Measurements from ENCODE around the gene CEP83.
"Not testable (repeated sequence)": the region's sequence is repeated elsewhere in the genome, so short reads cannot be mapped to it uniquely, and the experiment has no call there.

Gene CEP83, protein sequence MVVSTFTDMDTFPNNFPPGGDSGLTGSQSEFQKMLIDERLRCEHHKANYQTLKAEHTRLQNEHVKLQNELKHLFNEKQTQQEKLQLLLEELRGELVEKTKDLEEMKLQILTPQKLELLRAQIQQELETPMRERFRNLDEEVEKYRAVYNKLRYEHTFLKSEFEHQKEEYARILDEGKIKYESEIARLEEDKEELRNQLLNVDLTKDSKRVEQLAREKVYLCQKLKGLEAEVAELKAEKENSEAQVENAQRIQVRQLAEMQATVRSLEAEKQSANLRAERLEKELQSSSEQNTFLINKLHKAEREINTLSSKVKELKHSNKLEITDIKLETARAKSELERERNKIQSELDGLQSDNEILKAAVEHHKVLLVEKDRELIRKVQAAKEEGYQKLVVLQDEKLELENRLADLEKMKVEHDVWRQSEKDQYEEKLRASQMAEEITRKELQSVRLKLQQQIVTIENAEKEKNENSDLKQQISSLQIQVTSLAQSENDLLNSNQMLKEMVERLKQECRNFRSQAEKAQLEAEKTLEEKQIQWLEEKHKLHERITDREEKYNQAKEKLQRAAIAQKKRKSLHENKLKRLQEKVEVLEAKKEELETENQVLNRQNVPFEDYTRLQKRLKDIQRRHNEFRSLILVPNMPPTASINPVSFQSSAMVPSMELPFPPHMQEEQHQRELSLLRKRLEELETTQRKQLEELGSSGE

DNA sequence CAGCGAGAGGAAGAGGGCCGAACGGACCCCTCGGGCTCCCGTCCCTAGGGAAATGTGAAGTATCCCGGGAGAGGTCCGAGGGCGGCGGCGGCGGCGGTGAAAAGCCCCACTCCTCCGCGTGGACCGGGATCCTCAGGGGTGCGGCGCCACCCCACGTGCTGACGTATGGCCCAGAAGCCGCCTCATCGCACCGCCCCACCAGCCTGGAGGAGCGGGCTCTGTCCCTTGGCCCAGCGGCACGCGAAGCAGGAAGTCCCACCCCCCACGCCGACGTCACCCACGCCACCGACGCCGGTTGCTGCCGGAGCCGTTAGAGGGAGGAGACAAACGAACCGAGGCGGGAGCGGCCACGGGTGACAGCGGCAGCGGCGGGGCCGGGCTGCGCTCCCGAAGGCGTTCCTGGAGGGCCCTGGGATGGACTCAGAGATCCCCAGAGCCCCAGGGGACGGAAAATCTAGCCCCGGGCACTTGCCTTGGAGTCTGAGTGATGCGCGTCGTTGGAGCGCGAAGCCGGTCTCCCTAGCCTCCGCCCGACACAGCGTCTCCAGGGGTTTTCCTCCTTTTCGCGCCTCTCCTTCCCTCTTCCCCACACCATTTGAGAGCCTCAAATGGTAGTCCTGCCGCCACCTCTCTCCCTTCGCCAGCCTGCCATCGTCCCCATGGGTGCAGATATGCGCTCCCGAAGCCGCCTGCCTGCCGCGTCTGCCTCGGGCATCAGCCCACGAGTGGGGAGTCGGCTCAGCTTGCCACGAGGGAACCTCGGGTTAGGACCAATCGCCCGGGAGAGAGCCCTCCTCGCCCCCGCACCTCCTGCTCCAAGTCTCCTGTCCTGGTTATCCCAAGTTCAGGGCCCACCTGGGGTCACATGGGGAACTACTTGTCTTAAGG lies at the start of gene CEP83:
Gene CEP83, minus strand, starts transcription at position 140 of the 888 bp plus-strand sequence. CDS start 47,377 bp downstream, outside the sequence.
- peak; percentile 94 to 96 for DNase-seq (ENCODE audit: low read depth in 2 of 2)

DNA sequence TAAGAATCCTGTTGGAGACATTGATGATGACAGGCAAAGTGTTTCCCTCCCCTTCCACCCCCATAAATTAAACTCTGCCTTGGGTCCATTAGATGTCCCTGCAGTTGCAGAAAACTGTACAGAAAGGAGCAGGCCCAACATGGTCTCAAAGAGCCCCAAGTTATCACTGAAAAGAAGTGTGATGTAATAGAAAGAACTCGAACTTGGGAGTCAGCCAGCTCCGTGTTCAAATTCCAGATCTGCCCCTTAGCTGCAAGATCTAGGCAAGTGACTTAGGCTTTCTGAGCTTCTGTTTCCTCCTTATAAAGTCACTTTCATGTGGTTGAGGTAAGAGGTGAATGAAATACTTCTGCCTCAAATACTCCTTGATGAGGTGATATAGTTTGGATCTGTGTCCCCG lies 49.6 kb upstream of the CEP83 start:
- DNase-seq (ENCODE audit: low read depth in 2 of 2): no peak

- no peak for DNase-seq (ENCODE audit: low read depth in 2 of 2)
Observed at GRCh38 chr12:94507455-94507854, 47.8 kb upstream of the CEP83 start.

GRCh38 chr12:94504386-94504785 lies 44.7 kb upstream of the CEP83 start:
- no peak for DNase-seq (ENCODE audit: low read depth in 2 of 2)

GRCh38 chr12:94503619-94504018 lies 44.0 kb upstream of the CEP83 start:
- DNase-seq (ENCODE audit: low read depth in 2 of 2): no peak

DNA sequence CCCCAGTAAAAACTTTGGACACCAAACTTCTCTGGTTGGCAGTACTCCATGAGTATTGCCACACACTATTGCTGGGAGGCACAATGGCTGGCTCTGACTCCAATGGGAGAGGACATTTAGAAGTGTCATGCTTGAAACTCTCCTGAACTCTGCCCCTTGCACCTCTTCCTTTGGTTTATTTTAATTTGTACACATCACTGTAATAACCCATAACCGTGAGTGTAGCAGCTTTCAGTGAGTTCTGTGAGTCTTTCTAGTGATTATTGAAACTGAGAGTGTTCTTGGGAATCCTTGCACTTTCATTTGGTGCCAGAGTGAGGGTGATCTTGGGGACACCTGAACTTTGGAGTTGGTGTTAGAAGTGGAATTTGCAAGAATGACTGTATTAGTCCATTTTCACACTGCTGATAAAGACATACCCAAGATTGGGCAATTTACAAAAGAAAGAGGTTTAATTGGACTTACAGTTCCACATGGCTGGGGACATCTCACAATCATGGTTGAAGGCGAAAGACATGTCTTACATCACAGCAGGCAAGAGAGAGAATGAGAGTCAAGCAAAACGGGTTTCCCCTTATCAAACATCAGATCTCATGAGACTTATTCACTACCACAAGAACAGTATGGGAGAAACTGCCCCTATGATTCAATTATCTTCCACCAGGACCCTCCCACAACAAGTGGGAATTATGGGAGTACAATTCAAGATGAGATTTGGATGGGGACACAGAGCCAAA lies 41.3 kb upstream of the CEP83 start:
- DNase-seq (ENCODE audit: low read depth in 2 of 2): no peak

DNA sequence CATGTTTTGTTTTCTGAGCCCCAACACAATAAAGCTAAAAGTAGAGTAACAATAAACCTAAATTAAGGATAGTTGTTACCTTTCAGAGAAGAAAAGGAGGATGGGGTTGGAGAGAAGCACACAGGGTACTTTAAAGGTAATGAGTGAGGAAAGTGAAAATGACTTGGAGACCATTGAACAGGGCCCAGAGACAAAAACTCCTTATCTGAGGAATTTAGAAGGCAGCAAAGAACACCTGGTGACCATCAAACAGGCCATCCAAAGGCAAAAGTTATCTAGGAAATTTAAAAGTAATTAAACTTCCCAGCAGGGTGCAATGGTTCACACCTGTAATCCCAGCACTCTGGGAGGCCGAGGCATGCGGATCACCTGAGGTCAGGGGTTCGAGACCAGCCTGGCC lies 39.0 kb upstream of the CEP83 start:
- no peak for DNase-seq (ENCODE audit: low read depth in 2 of 2)

- no peak for DNase-seq (ENCODE audit: low read depth in 2 of 2)
Observed at GRCh38 chr12:94498073-94498472, 38.4 kb upstream of the CEP83 start.

- DNase-seq (ENCODE audit: low read depth in 2 of 2): no peak
Observed at GRCh38 chr12:94495445-94496115, 35.9 kb upstream of the CEP83 start.

DNA sequence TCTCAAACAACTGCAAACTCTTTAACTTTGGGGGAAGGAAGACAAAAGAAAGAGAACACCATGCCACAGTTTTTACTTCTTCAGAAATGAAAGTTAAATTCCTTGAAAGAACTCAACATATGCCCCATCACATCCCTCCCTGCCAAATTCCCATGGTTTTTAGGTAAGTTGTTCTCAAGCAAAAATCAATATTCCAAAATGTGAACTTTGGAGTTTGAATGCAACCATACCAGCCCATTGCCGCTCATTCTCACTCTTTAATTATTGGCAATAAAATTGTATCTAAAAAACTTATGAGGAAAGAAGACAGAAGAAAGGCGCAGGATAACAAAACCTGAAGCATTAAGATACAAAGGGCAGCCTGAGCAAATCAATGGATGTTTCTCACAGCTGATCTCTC lies 31.8 kb upstream of the CEP83 start:
- DNase-seq (ENCODE audit: low read depth in 2 of 2): no peak

DNA sequence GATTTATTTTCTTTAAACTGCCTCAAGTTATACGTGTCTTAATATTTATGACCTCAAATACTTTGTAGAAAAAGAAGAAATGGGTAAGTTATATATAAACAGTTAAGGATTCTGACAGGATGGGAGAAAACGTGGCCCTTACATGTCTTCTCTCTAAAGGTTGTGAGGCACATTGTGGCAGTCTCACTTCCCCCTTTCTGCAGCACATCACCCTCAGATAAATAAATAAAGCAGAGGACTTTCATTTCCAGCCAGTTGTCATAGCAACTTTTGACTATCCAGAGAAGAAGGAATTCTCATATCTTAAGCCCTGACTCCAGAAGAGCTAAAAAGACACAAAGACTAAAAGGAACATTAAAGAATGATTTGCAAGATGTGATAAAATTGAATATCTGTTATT lies 28.8 kb upstream of the CEP83 start:
- DNase-seq (ENCODE audit: low read depth in 2 of 2): no peak

DNA sequence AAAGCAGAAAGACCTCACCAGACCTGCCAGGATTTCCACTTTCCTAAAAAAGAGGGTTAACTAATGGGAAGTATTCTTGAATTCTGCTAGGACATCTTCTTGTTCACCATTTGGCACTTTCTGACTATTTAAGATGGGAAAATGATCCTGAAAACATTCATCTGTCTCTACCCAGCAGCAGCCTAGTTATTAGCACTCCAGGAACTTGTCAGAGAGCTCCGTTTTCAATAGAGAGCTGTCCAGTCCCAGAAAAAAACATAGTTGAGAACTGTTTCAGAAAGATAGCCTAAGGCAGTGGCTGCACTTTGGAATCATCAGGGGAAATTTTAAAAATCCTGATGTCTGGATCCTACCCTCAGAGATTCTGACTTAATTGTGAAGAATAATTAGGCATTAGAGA lies 22.1 kb upstream of the CEP83 start:
- DNase-seq (ENCODE audit: low read depth in 2 of 2): no peak

DNA sequence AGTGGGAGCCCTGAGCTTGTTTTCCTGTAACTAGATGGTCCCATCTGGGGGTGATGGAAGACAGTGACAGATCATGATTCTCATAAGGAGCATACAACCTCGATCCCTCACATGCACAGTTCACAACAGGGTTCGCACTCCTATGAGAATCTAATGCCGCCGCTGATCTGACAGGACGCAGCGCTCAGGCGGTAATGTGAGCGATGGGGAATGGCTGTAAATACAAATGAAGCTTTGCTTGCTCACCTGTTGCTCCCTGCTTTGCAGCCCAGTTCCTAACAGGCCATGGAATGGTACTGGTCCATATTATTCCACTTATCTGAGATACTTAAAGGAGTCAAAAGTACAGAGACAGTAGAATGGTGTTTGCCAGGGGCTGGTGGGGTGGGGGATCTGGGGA lies 9.9 kb upstream of the CEP83 start:
- no peak for DNase-seq (ENCODE audit: low read depth in 2 of 2)

- DNase-seq (ENCODE audit: low read depth in 2 of 2): no peak
Observed at GRCh38 chr12:94460616-94460959, 921 bp upstream of the CEP83 start.

- DNase-seq (ENCODE audit: low read depth in 2 of 2): no peak
Observed at GRCh38 chr12:94458877-94459727, 565 bp downstream of the CEP83 start.

- DNase-seq (ENCODE audit: low read depth in 2 of 2): no peak
Observed at GRCh38 chr12:94457311-94457710, 2.4 kb downstream of the CEP83 start.

DNA sequence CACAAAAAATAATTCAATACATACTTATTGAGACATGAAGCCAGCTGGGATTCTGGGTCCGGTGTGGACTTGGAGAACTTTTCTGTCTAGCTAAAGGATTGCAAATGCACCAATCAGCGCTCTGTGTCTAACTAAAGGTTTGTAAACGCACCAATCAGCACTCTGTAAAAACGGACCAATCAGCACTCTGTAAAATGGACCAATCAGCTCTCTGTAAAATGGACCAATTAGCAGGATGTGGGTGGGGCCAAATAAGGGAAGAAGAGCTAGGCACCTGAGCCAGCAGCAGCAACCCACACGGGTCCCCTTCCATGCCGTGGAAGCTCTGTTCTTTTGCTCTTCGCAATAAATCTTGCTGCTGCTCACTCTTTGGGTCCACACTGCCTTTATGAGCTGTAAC lies 5.3 kb downstream of the CEP83 start:
- DNase-seq (ENCODE audit: low read depth in 2 of 2): not testable (repeated sequence)

DNA sequence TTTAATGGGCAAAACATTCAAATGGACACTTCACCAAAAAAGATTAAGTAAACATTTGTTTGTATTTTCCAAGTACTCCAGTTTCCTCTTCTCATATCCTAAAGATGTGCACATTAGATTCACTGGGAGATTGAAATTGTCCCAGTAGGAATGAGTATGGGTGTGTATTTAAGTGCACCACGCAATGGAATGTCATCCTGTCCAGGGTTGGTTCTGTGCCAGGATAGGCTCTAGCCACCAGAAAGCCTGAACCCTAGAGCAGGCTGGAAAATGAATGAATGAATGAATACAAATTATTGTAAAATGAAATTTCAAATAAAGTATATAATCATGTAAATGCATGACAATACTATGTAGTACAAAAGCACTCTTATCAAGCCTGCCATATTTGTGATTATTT lies 14.0 kb downstream of the CEP83 start:
- DNase-seq (ENCODE audit: low read depth in 2 of 2): no peak

GRCh38 chr12:94437303-94437702 lies 22.4 kb downstream of the CEP83 start:
- DNase-seq (ENCODE audit: low read depth in 2 of 2): no peak

- no peak for DNase-seq (ENCODE audit: low read depth in 2 of 2)
Observed at GRCh38 chr12:94435511-94435927, 24.1 kb downstream of the CEP83 start.

Measured in stimulated activated CD8-positive, alpha-beta memory T cell treated with anti-CD3 and anti-CD28 coated beads, Interleukin-15, amount 100 ng/mL, for 48 hours (primary cell).